Stromal cell of bone marrow (primary cell): ENCODE results near the gene OMG.
"Not testable (repeated sequence)": the region's sequence is repeated elsewhere in the genome, so short reads cannot be mapped to it uniquely, and the experiment has no call there.

Experiments used
- DNase-seq: peaks from one replicate; pipeline ENCODE4 v3.0.0-alpha.2; 2012; ENCODE audit warnings: low read depth

OMG gene

GRCh38 chr17:31308372-31309334 is 11.6 kb upstream of the OMG start:
- no peak for DNase-seq

- no peak for DNase-seq
Measured at GRCh38 chr17:31307640-31308039, 10.6 kb upstream of the OMG start.

GRCh38 chr17:31299624-31300023 is 2.6 kb upstream of the OMG start:
- no peak for DNase-seq

GRCh38 chr17:31296142-31296541 is 897 bp downstream of the OMG start:
- DNase-seq, result no peak

- no peak for DNase-seq
Measured at GRCh38 chr17:31295489-31295871, 1.6 kb downstream of the OMG start.

- DNase-seq, result no peak
Measured at GRCh38 chr17:31294820-31295488, 2.1 kb downstream of the OMG start.

GRCh38 chr17:31294231-31294630 is 2.8 kb downstream of the OMG start:
- DNase-seq, result no peak

GRCh38 chr17:31293581-31293980 is 3.5 kb downstream of the OMG start:
- DNase-seq, result no peak

- no peak for DNase-seq
Measured at GRCh38 chr17:31291820-31292219, 5.2 kb downstream of the OMG start.

GRCh38 chr17:31289790-31290189 is 7.2 kb downstream of the OMG start:
- DNase-seq, result no peak

GRCh38 chr17:31287932-31288331 is 9.1 kb downstream of the OMG start:
- DNase-seq, result not testable (repeated sequence)

GRCh38 chr17:31286587-31286986 is 10.5 kb downstream of the OMG start:
- DNase-seq, result no peak

GRCh38 chr17:31283841-31284240 is 13.2 kb downstream of the OMG start:
- no peak for DNase-seq

GRCh38 chr17:31281061-31281460 is 16.0 kb downstream of the OMG start:
- DNase-seq, result no peak

- no peak for DNase-seq
Measured at GRCh38 chr17:31279401-31279800, 17.6 kb downstream of the OMG start.

GRCh38 chr17:31275116-31275515 is 21.9 kb downstream of the OMG start:
- no peak for DNase-seq

- peak; percentile 65 for DNase-seq
Measured at GRCh38 chr17:31274252-31274651, 22.8 kb downstream of the OMG start.

- DNase-seq, result no peak
Measured at GRCh38 chr17:31273516-31273915, 23.5 kb downstream of the OMG start.

- DNase-seq, result no peak
Measured at GRCh38 chr17:31272803-31273202, 24.2 kb downstream of the OMG start.

GRCh38 chr17:31272236-31272635 is 24.8 kb downstream of the OMG start:
- DNase-seq, result no peak

GRCh38 chr17:31269578-31269983 is 27.5 kb downstream of the OMG start:
- peak; percentile 97 for DNase-seq

GRCh38 chr17:31269036-31269577 is 27.9 kb downstream of the OMG start:
- no peak for DNase-seq

GRCh38 chr17:31266042-31266441 is 31.0 kb downstream of the OMG start:
- DNase-seq, result no peak
